SH-SY5Y (cell line): Measurements from ENCODE around the gene LMO7.

Experiments
- GATA2 ChIP-seq: IDR thresholded peaks from 2 replicates; pipeline ENCODE4 v1.6.1; 2011; ENCODE audit warnings: mild to moderate bottlenecking, low read depth, low read length
- GATA3 ChIP-seq: IDR thresholded peaks from 2 replicates; pipeline ENCODE4 v1.6.1; 2011; ENCODE audit warnings: low read depth, mild to moderate bottlenecking, low read length, moderate library complexity

GRCh38 chr13:75795274-75795673 lies 159.1 kb downstream of the LMO7 start:
- TF ChIP-seq GATA2 (no peak), GATA3 (no peak)
